GM19438 (cell line): Measurements from ENCODE around the gene ZNF594.
"Not testable (repeated sequence)": the region's sequence is repeated elsewhere in the genome, so short reads cannot be mapped to it uniquely, and the experiment has no call there.

ENCODE experiments used
- ATAC-seq: cut with Tn5 transposase; IDR thresholded peaks from one replicate; pipeline ENCODE4 v1.9.1; 2021; ENCODE audit warnings: low read depth; ENCODE audit not compliant: unreplicated experiment

ZNF594 gene

GRCh38 chr17:5191541-5192417, at the start of gene ZNF594:
Gene ZNF594, minus strand, starts transcription at chr17:5191868. Its CDS starts 7,612 bp downstream, at chr17:5184256.
- peak; percentile 92 for ATAC-seq

- ATAC-seq, result not testable (repeated sequence)
Measured at GRCh38 chr17:5239769-5240168, 48.1 kb upstream of the ZNF594 start.

GRCh38 chr17:5238333-5238732, 46.7 kb upstream of the ZNF594 start:
- no peak for ATAC-seq

GRCh38 chr17:5237541-5238016, 45.9 kb upstream of the ZNF594 start:
- peak; percentile 38 for ATAC-seq

- no peak for ATAC-seq
Measured at GRCh38 chr17:5236938-5237540, 45.4 kb upstream of the ZNF594 start.

GRCh38 chr17:5234645-5235576, 43.2 kb upstream of the ZNF594 start, which contains the start of gene SCIMP:
Gene SCIMP, minus strand, starts transcription at chr17:5234860. Its CDS starts 105 bp downstream, at chr17:5234755.
- no peak for ATAC-seq

- ATAC-seq, result not testable (repeated sequence)
Measured at GRCh38 chr17:5233492-5233891, 41.8 kb upstream of the ZNF594 start.

GRCh38 chr17:5226940-5227878, 35.5 kb upstream of the ZNF594 start:
- no peak for ATAC-seq

GRCh38 chr17:5225668-5226457, 34.2 kb upstream of the ZNF594 start:
- peak; percentile 40 for ATAC-seq

GRCh38 chr17:5221912-5222311, 30.2 kb upstream of the ZNF594 start:
- ATAC-seq, result not testable (repeated sequence)

- ATAC-seq, result no peak
Measured at GRCh38 chr17:5220074-5220473, 28.4 kb upstream of the ZNF594 start.

- ATAC-seq, result no peak
Measured at GRCh38 chr17:5219536-5219935, 27.9 kb upstream of the ZNF594 start.

GRCh38 chr17:5217562-5217961, 25.9 kb upstream of the ZNF594 start:
- ATAC-seq, result not testable (repeated sequence)

- no peak for ATAC-seq
Measured at GRCh38 chr17:5211458-5211857, 19.8 kb upstream of the ZNF594 start.

- no peak for ATAC-seq
Measured at GRCh38 chr17:5210614-5211252, 19.1 kb upstream of the ZNF594 start.

- ATAC-seq, result no peak
Measured at GRCh38 chr17:5210091-5210490, 18.4 kb upstream of the ZNF594 start.

- ATAC-seq, result no peak
Measured at GRCh38 chr17:5209396-5209795, 17.7 kb upstream of the ZNF594 start.

- no peak for ATAC-seq
Measured at GRCh38 chr17:5203908-5204294, 12.2 kb upstream of the ZNF594 start.
